HEK293 (cell line): Measurements from ENCODE around the gene RASL11A.

Experiments used
- FEZF1 ChIP-seq: fragments of 450-650 bp; formaldehyde crosslinking; IDR thresholded peaks from 2 replicates; pipeline ENCODE4 v1.5.1; 2016; ENCODE audit warnings: missing biosample characterization, missing genetic modification characterization
- GLI4 ChIP-seq: fragments of 450-650 bp; formaldehyde crosslinking; IDR thresholded peaks from 2 replicates; pipeline ENCODE4 v1.5.1; 2016; ENCODE audit warnings: missing biosample characterization, missing genetic modification characterization
- KLF10 ChIP-seq: fragments of 450-650 bp; IDR thresholded peaks from 2 replicates; pipeline ENCODE4 v1.5.1; 2018; ENCODE audit warnings: missing biosample characterization, mild to moderate bottlenecking, missing genetic modification characterization
- KLF9 ChIP-seq: fragments of 450-650 bp; formaldehyde crosslinking; IDR thresholded peaks from 2 replicates; pipeline ENCODE4 v1.5.1; 2016; ENCODE audit warnings: missing biosample characterization, missing genetic modification characterization, low read depth
- OVOL3 ChIP-seq: fragments of 450-650 bp; formaldehyde crosslinking; IDR thresholded peaks from 2 replicates; pipeline ENCODE4 v1.5.1; 2016; ENCODE audit warnings: missing biosample characterization, missing genetic modification characterization
- SETDB1 ChIP-seq: IDR thresholded peaks from one replicate; pipeline ENCODE4 v1.6.1; 2017; ENCODE audit warnings: mild to moderate bottlenecking, low read length, moderate library complexity, mixed read lengths; ENCODE audit not compliant: insufficient read length
- TCF7L2 ChIP-seq: IDR thresholded peaks from 2 replicates; pipeline ENCODE4 v1.6.1; 2011; ENCODE audit warnings: low read depth, mild to moderate bottlenecking, inconsistent platforms, low read length, moderate library complexity, borderline replicate concordance
- YY2 ChIP-seq: fragments of 450-650 bp; formaldehyde crosslinking; IDR thresholded peaks from 2 replicates; pipeline ENCODE4 v1.5.1; 2016; ENCODE audit warnings: missing biosample characterization, missing genetic modification characterization
- ZBTB20 ChIP-seq: fragments of 450-650 bp; formaldehyde crosslinking; IDR thresholded peaks from 2 replicates; pipeline ENCODE4 v1.5.1; 2016; ENCODE audit warnings: missing biosample characterization, missing genetic modification characterization
- ZBTB21 ChIP-seq: fragments of 450-650 bp; formaldehyde crosslinking; IDR thresholded peaks from 2 replicates; pipeline ENCODE4 v1.5.1; 2017; ENCODE audit warnings: missing biosample characterization, missing genetic modification characterization
- ZEB2 ChIP-seq: fragments of 450-650 bp; formaldehyde crosslinking; IDR thresholded peaks from 2 replicates; pipeline ENCODE4 v1.5.1; 2016; ENCODE audit warnings: missing biosample characterization, missing genetic modification characterization
- ZFHX2 ChIP-seq: fragments of 450-650 bp; formaldehyde crosslinking; conservative IDR thresholded peaks from 2 replicates; pipeline ENCODE4 v1.5.1; 2016; ENCODE audit warnings: missing biosample characterization, missing genetic modification characterization
- ZNF24 ChIP-seq: fragments of 450-650 bp; formaldehyde crosslinking; IDR thresholded peaks from 2 replicates; pipeline ENCODE4 v1.5.1; 2016; ENCODE audit warnings: missing biosample characterization, missing genetic modification characterization
- ZNF324 ChIP-seq: fragments of 450-650 bp; formaldehyde crosslinking; IDR thresholded peaks from 2 replicates; pipeline ENCODE4 v1.5.1; 2016; ENCODE audit warnings: missing biosample characterization, missing genetic modification characterization
- ZNF335 ChIP-seq: fragments of 450-650 bp; formaldehyde crosslinking; conservative IDR thresholded peaks from 2 replicates; pipeline ENCODE4 v1.5.1; 2016; ENCODE audit warnings: missing biosample characterization, missing genetic modification characterization
- ZNF404 ChIP-seq: fragments of 450-650 bp; formaldehyde crosslinking; IDR thresholded peaks from 2 replicates; pipeline ENCODE4 v1.5.1; 2017; ENCODE audit warnings: missing biosample characterization, missing genetic modification characterization
- ZNF514 ChIP-seq: fragments of 450-650 bp; formaldehyde crosslinking; IDR thresholded peaks from 2 replicates; pipeline ENCODE4 v1.5.1; 2016; ENCODE audit warnings: missing biosample characterization, missing genetic modification characterization
- ZNF610 ChIP-seq: fragments of 450-650 bp; formaldehyde crosslinking; IDR thresholded peaks from 2 replicates; pipeline ENCODE4 v1.5.1; 2016; ENCODE audit warnings: missing biosample characterization, missing genetic modification characterization, borderline replicate concordance
- ZNF660 ChIP-seq: fragments of 450-650 bp; IDR thresholded peaks from 2 replicates; pipeline ENCODE4 v1.5.1; 2018; ENCODE audit warnings: missing biosample characterization, mild to moderate bottlenecking, missing genetic modification characterization
- ZNF701 ChIP-seq: fragments of 450-650 bp; formaldehyde crosslinking; IDR thresholded peaks from 2 replicates; pipeline ENCODE4 v1.5.1; 2016; ENCODE audit warnings: missing biosample characterization, missing genetic modification characterization
- ZNF76 ChIP-seq: fragments of 450-650 bp; formaldehyde crosslinking; IDR thresholded peaks from 2 replicates; pipeline ENCODE4; 2016; ENCODE audit warnings: low read depth, missing biosample characterization, missing genetic modification characterization, borderline replicate concordance
- ZSCAN30 ChIP-seq: fragments of 450-650 bp; IDR thresholded peaks from 2 replicates; pipeline ENCODE4 v1.5.1; 2018; ENCODE audit warnings: missing biosample characterization, mild to moderate bottlenecking, missing genetic modification characterization, moderate library complexity
- TF ChIP-seq, protein P1 (sequence below): fragments of 450-650 bp; formaldehyde crosslinking; conservative IDR thresholded peaks from 2 replicates; pipeline ENCODE4 v1.5.1; 2016; ENCODE audit warnings: low read depth, missing biosample characterization, missing genetic modification characterization
- TF ChIP-seq, protein P2 (sequence below): fragments of 450-650 bp; formaldehyde crosslinking; conservative IDR thresholded peaks from 2 replicates; pipeline ENCODE4 v1.5.1; 2016; ENCODE audit warnings: low read depth, missing biosample characterization, missing genetic modification characterization
- TF ChIP-seq, protein P3 (sequence below): fragments of 450-650 bp; formaldehyde crosslinking; IDR thresholded peaks from 2 replicates; pipeline ENCODE4 v1.5.1; 2016; ENCODE audit warnings: missing biosample characterization, missing genetic modification characterization
- TF ChIP-seq, protein P4 (sequence below): IDR thresholded peaks from 2 replicates; pipeline ENCODE4 v1.6.1; 2011; ENCODE audit warnings: mild to moderate bottlenecking, low read depth, low read length, borderline replicate concordance

The RASL11A gene

DNA sequence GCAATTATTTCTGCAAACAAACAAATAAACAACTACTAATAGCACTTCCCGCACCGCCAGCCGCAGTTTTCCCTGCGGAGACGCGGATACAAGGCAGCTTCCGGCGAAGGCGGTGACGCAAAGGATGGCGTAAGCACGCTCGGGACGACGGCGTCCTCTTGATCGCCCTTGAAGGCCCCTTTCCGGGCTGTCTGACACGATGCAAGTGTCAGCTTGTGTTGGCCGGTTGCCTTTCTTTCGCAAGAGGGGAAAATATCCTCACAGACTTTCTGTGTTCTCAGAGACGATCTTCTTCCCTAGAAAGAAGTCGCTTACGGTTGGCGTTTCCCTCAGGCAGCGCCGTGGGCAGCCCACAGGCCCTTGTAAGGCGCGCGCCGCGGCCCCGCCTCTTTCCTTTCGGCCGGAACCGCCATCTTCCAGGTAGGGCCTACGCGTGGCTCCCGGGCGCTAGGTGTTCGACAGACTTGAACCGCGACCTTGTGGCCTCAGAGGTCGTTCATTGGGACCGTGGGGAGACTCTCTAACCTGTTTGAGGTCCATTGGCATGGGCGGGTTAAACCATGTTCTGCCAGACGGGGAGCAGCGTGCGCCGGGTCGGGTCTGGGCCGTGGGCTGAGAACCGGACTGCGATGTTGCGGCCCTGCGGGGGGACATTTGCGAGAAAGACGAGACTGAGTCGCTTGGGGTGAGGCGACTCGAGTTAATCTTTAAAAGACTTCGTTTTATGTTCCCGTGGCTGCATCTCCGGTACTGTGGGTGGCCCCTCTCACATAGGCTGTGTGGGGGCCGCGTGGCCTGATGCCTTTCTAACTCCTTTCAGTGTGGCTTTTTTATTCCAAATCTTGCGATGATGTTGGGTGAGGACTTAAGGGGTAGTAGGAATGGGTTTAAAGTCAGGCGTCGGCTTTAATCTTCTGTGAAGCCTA lies 19.2 kb upstream of the RASL11A start, which contains the start of gene RPL21 (continued):
- TF ChIP-seq, protein P1, sequence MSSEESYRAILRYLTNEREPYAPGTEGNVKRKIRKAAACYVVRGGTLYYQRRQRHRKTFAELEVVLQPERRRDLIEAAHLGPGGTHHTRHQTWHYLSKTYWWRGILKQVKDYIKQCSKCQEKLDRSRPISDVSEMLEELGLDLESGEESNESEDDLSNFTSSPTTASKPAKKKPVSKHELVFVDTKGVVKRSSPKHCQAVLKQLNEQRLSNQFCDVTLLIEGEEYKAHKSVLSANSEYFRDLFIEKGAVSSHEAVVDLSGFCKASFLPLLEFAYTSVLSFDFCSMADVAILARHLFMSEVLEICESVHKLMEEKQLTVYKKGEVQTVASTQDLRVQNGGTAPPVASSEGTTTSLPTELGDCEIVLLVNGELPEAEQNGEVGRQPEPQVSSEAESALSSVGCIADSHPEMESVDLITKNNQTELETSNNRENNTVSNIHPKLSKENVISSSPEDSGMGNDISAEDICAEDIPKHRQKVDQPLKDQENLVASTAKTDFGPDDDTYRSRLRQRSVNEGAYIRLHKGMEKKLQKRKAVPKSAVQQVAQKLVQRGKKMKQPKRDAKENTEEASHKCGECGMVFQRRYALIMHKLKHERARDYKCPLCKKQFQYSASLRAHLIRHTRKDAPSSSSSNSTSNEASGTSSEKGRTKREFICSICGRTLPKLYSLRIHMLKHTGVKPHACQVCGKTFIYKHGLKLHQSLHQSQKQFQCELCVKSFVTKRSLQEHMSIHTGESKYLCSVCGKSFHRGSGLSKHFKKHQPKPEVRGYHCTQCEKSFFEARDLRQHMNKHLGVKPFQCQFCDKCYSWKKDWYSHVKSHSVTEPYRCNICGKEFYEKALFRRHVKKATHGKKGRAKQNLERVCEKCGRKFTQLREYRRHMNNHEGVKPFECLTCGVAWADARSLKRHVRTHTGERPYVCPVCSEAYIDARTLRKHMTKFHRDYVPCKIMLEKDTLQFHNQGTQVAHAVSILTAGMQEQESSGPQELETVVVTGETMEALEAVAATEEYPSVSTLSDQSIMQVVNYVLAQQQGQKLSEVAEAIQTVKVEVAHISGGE (tag by site-specific recombination): peak; percentile 45; the same call in 1 of the 2 replicates
- 0 out of 2 replicates have a peak, but pooled peaks have one; percentile 72 for TF ChIP-seq ZNF24
- TF ChIP-seq, protein P2, sequence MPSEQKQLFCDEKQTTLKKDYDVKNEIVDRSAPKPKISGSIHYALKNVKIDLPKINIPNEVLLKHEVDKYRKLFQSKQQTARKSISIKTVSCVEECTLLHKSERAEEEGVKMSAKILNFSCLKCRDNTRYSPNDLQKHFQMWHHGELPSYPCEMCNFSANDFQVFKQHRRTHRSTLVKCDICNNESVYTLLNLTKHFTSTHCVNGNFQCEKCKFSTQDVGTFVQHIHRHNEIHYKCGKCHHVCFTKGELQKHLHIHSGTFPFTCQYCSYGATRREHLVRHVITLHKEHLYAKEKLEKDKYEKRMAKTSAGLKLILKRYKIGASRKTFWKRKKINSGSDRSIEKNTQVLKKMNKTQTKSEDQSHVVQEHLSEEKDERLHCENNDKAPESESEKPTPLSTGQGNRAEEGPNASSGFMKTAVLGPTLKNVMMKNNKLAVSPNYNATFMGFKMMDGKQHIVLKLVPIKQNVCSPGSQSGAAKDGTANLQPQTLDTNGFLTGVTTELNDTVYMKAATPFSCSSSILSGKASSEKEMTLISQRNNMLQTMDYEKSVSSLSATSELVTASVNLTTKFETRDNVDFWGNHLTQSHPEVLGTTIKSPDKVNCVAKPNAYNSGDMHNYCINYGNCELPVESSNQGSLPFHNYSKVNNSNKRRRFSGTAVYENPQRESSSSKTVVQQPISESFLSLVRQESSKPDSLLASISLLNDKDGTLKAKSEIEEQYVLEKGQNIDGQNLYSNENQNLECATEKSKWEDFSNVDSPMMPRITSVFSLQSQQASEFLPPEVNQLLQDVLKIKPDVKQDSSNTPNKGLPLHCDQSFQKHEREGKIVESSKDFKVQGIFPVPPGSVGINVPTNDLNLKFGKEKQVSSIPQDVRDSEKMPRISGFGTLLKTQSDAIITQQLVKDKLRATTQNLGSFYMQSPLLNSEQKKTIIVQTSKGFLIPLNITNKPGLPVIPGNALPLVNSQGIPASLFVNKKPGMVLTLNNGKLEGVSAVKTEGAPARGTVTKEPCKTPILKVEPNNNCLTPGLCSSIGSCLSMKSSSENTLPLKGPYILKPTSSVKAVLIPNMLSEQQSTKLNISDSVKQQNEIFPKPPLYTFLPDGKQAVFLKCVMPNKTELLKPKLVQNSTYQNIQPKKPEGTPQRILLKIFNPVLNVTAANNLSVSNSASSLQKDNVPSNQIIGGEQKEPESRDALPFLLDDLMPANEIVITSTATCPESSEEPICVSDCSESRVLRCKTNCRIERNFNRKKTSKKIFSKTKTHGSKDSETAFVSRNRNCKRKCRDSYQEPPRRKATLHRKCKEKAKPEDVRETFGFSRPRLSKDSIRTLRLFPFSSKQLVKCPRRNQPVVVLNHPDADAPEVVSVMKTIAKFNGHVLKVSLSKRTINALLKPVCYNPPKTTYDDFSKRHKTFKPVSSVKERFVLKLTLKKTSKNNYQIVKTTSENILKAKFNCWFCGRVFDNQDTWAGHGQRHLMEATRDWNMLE (tag by site-specific recombination): peak; percentile 78
- TF ChIP-seq ZNF324 (tag by site-specific recombination): peak; percentile 52; the same call in 1 of the 2 replicates
- peak; percentile 100 for TF ChIP-seq ZNF335 (tag by site-specific recombination)
- peak; percentile 45; the same call in 1 of the 2 replicates for TF ChIP-seq TCF7L2
- peak; percentile 86 for TF ChIP-seq ZSCAN30 (tag by site-specific recombination)
- 0 out of 2 replicates have a peak, but pooled peaks have one; percentile 4 for TF ChIP-seq FEZF1
- TF ChIP-seq ZFHX2 (tag by site-specific recombination): 0 out of 2 replicates have a peak, but pooled peaks have one; percentile 31
- TF ChIP-seq SETDB1: no peak
- TF ChIP-seq ZEB2 (tag by site-specific recombination): peak; percentile 73
- TF ChIP-seq, protein P3, sequence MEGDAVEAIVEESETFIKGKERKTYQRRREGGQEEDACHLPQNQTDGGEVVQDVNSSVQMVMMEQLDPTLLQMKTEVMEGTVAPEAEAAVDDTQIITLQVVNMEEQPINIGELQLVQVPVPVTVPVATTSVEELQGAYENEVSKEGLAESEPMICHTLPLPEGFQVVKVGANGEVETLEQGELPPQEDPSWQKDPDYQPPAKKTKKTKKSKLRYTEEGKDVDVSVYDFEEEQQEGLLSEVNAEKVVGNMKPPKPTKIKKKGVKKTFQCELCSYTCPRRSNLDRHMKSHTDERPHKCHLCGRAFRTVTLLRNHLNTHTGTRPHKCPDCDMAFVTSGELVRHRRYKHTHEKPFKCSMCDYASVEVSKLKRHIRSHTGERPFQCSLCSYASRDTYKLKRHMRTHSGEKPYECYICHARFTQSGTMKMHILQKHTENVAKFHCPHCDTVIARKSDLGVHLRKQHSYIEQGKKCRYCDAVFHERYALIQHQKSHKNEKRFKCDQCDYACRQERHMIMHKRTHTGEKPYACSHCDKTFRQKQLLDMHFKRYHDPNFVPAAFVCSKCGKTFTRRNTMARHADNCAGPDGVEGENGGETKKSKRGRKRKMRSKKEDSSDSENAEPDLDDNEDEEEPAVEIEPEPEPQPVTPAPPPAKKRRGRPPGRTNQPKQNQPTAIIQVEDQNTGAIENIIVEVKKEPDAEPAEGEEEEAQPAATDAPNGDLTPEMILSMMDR: no peak
- TF ChIP-seq ZNF404 (tag by site-specific recombination): no peak
- TF ChIP-seq KLF10: 0 out of 2 replicates have a peak, but pooled peaks have one; percentile 45
- TF ChIP-seq ZBTB20 (tag by site-specific recombination): peak; percentile 24; the same call in 1 of the 2 replicates
- TF ChIP-seq ZBTB21 (tag by site-specific recombination): peak; percentile 98
- 0 out of 2 replicates have a peak, but pooled peaks have one; percentile 10 for TF ChIP-seq OVOL3 (tag by site-specific recombination)
- no peak for TF ChIP-seq ZNF610
- TF ChIP-seq KLF9 (tag by site-specific recombination): peak; percentile 77
- TF ChIP-seq GLI4: 0 out of 2 replicates have a peak, but pooled peaks have one; percentile 24
- TF ChIP-seq ZNF660 (tag by site-specific recombination): peak; percentile 87
- TF ChIP-seq ZNF514 (tag by site-specific recombination): no peak
- TF ChIP-seq, protein P4, sequence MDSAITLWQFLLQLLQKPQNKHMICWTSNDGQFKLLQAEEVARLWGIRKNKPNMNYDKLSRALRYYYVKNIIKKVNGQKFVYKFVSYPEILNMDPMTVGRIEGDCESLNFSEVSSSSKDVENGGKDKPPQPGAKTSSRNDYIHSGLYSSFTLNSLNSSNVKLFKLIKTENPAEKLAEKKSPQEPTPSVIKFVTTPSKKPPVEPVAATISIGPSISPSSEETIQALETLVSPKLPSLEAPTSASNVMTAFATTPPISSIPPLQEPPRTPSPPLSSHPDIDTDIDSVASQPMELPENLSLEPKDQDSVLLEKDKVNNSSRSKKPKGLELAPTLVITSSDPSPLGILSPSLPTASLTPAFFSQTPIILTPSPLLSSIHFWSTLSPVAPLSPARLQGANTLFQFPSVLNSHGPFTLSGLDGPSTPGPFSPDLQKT: peak; percentile 96
- no peak for TF ChIP-seq ZNF701 (tag by site-specific recombination)
- peak; percentile 88 for TF ChIP-seq YY2 (tag by site-specific recombination)
- peak; percentile 58; the same call in 1 of the 2 replicates for TF ChIP-seq ZNF76 (tag by site-specific recombination)
